ENCODE results near the gene P3H3. TPM values are rescaled to one million over a fixed set of nuclear protein-coding genes. Genes with fewer than 3 reads are reported as not detected.

The P3H3 gene
- total RNA-seq, 1 donor from 2014 or later: not detected

DNA sequence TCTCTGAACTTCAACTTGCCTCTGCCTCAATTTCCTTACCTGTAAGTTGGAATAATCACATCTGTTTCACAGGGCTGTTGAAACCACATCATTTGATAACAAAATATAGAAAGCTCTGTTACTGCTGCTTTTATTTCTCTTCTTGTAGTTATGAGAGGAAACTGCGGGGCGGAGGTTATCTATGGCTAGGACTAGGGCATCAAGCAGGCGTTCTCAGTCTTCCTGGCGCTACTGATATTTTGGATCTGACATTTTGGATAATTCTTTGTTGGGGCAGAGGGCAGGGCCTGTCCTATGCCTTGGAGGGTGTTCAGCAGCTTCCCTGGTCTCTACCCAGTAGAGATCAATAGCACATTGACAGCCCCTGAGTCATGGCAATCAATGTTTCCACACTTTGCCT lies 3.9 kb downstream of the P3H3 start:
- H3K4me3 Mint-ChIP-seq: no peak overlapping the region
- CTCF ChIA-PET: interaction anchor here (1.7 kb wide), 1 partner anchor 8 kb away, joined by 5 read pairs; the partner anchor contains the start of gene GNB3
- no peak overlapping the region for H3K27ac Mint-ChIP-seq
- intact Hi-C loops (cut with micrococcal nuclease): no loop called here
- TF ChIP-seq CTCF (IDR thresholded peaks at IDR 0.05): no peak
- H3K9me3 Mint-ChIP-seq: no peaks in the 10 kb centered on the region
- POLR2A ChIA-PET: interaction anchor here (1.1 to 3.3 kb wide), 4 partner anchors 20 to 197 kb away, joined by 3 to 11 read pairs (median 4); partner anchors contain the start of genes CDCA3, MLF2, TPI1 and USP5
- DNase-seq: no peak
- ATAC-seq (ENCODE audit: low read depth): no peak
- H3K27me3 Mint-ChIP-seq: peaks cover 30% of the 10 kb centered on the region
- H3K36me3 Mint-ChIP-seq (ENCODE audit: low read depth): no peaks in the 10 kb centered on the region
- peaks cover 16% of the 10 kb centered on the region for H3K4me1 Mint-ChIP-seq

GRCh38 chr12:6833189-6833890 lies 5.1 kb downstream of the P3H3 start:
- DNase-seq (no peak), ATAC-seq (ENCODE audit: low read depth) (no peak)
- intact Hi-C loops (cut with micrococcal nuclease): no loop called here
- peaks cover 25% of the 10 kb centered on the region for H3K27me3 Mint-ChIP-seq
- ChIA-PET POLR2A (interaction anchor here (0.5 to 3.3 kb wide), 5 partner anchors 18 to 198 kb away, joined by 3 to 11 read pairs (median 4); partner anchors contain the start of genes CDCA3, MLF2, TPI1 and USP5), CTCF (interaction anchor here (0.6 to 3.8 kb wide), 6 partner anchors 9 to 94 kb away, joined by 4 to 23 read pairs (median 4); partner anchors contain the start of genes MLF2, PTMS and SPSB2)
- H3K4me3 Mint-ChIP-seq: no peak overlapping the region
- no peak overlapping the region for H3K27ac Mint-ChIP-seq
- peaks cover 11% of the 10 kb centered on the region for H3K4me1 Mint-ChIP-seq
- no peaks in the 10 kb centered on the region for H3K36me3 Mint-ChIP-seq (ENCODE audit: low read depth)
- H3K9me3 Mint-ChIP-seq: no peaks in the 10 kb centered on the region
- no peak for TF ChIP-seq CTCF (IDR thresholded peaks at IDR 0.05)

DNA sequence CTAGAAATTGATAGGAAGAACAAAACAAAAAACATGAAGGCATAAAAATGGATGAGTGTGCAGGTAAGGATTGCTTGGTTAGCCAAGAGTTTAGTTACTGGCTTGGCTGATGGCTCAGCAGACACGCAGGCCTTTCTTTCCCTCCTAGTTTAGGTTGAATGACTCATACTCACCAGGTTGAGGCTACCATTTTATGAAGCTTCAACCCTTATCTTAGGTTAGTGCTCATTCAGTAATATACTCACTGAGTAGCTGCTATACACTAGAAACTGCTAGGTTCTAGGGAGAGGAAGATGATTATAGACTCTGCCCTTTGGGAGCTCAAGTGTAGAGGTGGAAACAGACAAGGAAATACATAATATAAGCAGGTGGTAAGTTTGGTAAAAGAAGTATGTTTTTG lies 6.0 kb downstream of the P3H3 start:
- Mint-ChIP-seq H3K36me3 (ENCODE audit: low read depth) (no peaks in the 10 kb centered on the region), H3K4me1 (peaks cover 9% of the 10 kb centered on the region), H3K9me3 (no peaks in the 10 kb centered on the region), H3K27me3 (peaks cover 21% of the 10 kb centered on the region), H3K4me3 (no peak overlapping the region), H3K27ac (no peak overlapping the region)
- ATAC-seq (ENCODE audit: low read depth) (no peak), DNase-seq (no peak)
- intact Hi-C loops (cut with micrococcal nuclease): no loop called here
- POLR2A ChIA-PET: interaction anchor here (1.2 to 3.3 kb wide), 2 partner anchors 18 to 81 kb away, joined by 7 to 11 read pairs; partner anchors contain the start of genes CDCA3, MLF2 and USP5
- TF ChIP-seq CTCF (IDR thresholded peaks at IDR 0.05): no peak
- CTCF ChIA-PET: interaction anchor here (0.7 to 3.8 kb wide), 9 partner anchors 10 to 81 kb away, joined by 3 to 23 read pairs (median 5); partner anchors contain the start of genes CD4, CDCA3, MLF2 and PTMS

DNA sequence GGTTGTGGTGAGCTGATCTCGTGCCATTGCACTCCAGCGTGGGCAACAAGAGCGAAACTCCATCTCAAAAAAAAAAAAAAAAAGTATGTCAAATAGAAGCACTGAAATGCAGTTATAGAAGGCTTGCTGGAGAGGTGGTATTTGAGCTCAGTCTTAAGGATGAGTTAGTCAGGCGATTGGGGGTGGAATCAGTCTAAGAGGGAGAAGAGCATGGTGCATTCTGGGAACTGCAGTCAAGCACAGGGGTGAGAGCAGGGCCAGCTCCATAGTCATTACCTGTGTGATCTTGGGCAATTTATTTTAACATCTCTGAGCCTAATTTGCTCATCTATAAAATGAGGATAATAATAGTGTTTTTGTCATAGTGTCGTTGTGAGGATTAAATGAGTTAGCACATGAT lies 6.7 kb downstream of the P3H3 start:
- Mint-ChIP-seq H3K27ac (no peak overlapping the region), H3K4me3 (no peak overlapping the region), H3K36me3 (ENCODE audit: low read depth) (no peaks in the 10 kb centered on the region), H3K27me3 (peaks cover 16% of the 10 kb centered on the region), H3K4me1 (peaks cover 9% of the 10 kb centered on the region), H3K9me3 (no peaks in the 10 kb centered on the region)
- CTCF ChIA-PET: interaction anchor here (1.2 to 3.8 kb wide), 5 partner anchors 11 to 81 kb away, joined by 4 to 23 read pairs (median 5); partner anchors contain the start of genes CDCA3, MLF2 and USP5
- DNase-seq: no peak
- TF ChIP-seq CTCF (IDR thresholded peaks at IDR 0.05): no peak
- intact Hi-C loops (cut with micrococcal nuclease): no loop called here
- no peak for ATAC-seq (ENCODE audit: low read depth)
- POLR2A ChIA-PET: interaction anchor here (1.2 to 3.3 kb wide), 2 partner anchors 17 to 82 kb away, joined by 7 to 11 read pairs; partner anchors contain the start of genes CDCA3, MLF2 and USP5

GRCh38 chr12:6836851-6837250 lies 8.6 kb downstream of the P3H3 start:
- Mint-ChIP-seq H3K4me1 (peaks cover 14% of the 10 kb centered on the region), H3K9me3 (no peaks in the 10 kb centered on the region), H3K36me3 (ENCODE audit: low read depth) (no peaks in the 10 kb centered on the region), H3K27me3 (peaks cover 2% of the 10 kb centered on the region), H3K27ac (no peak overlapping the region), H3K4me3 (no peak overlapping the region)
- ChIA-PET CTCF (interaction anchor here (0.8 to 3.6 kb wide), 4 partner anchors 10 to 70 kb away, joined by 3 to 12 read pairs (median 3); partner anchors contain the start of genes CDCA3 and USP5), POLR2A (no interaction called here)
- DNase-seq (no peak), ATAC-seq (ENCODE audit: low read depth) (no peak)
- intact Hi-C loops (cut with micrococcal nuclease): no loop called here
- no peak for TF ChIP-seq CTCF (IDR thresholded peaks at IDR 0.05)
